ENCODE data around the gene PCSK4. TPM values are rescaled to one million over a fixed set of nuclear protein-coding genes. Genes with fewer than 3 reads are reported as not detected.

PCSK4 gene
- total RNA-seq, 4 donors from 2014 or later: 7.7 to 14.6 (median 12.1) TPM

DNA sequence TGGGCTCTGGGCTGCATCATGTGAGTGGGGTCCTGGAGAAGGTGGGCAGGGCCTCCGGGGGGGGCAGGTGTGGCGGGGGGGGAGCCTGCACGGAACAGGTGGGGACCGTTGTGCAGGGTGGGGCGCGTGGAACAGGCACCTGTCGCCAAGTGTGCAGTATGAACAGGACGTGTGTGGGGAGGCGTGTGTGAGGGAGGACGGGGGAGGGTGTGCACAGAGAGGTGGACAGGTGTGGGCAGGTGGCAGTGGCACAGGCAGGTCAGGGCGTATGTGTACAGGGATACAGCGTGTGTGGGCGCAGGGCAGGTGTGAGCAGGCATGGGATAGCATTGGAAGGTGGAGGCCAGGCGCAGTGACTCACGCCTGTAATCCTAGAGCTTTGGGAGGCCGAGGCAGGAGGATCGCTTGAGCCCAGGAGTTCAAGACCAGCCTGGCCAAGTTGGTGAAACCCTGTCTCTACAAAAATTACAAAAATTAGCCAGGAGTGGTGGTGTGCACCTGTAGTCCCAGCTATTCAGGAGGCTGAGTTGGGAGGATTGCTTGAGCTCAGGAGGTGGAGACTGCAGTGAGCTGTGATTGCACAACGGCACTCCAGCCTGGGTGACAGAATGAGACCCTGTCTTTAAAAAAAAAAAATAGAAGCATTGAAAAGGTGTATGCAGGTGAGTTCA is 37.0 kb upstream of the PCSK4 start:
- H3K27ac ChIP-seq: no peak overlapping the region
- no peak overlapping the region for H3K4me3 ChIP-seq
- H3K36me3 ChIP-seq: no peaks in the 10 kb centered on the region
- TF ChIP-seq POLR2A (IDR thresholded peaks at IDR 0.05): no peak
- TF ChIP-seq, protein P1, sequence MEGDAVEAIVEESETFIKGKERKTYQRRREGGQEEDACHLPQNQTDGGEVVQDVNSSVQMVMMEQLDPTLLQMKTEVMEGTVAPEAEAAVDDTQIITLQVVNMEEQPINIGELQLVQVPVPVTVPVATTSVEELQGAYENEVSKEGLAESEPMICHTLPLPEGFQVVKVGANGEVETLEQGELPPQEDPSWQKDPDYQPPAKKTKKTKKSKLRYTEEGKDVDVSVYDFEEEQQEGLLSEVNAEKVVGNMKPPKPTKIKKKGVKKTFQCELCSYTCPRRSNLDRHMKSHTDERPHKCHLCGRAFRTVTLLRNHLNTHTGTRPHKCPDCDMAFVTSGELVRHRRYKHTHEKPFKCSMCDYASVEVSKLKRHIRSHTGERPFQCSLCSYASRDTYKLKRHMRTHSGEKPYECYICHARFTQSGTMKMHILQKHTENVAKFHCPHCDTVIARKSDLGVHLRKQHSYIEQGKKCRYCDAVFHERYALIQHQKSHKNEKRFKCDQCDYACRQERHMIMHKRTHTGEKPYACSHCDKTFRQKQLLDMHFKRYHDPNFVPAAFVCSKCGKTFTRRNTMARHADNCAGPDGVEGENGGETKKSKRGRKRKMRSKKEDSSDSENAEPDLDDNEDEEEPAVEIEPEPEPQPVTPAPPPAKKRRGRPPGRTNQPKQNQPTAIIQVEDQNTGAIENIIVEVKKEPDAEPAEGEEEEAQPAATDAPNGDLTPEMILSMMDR (IDR thresholded peaks at IDR 0.05): no peak
- peaks cover 0 to 7% (median 3%) of the 10 kb centered on the region in 4 donors for H3K4me1 ChIP-seq
- no peak for DNase-seq
- no peaks in the 10 kb centered on the region for H3K9me3 ChIP-seq
- peaks cover 0 to 28% of the 10 kb centered on the region in 2 donors for H3K27me3 ChIP-seq

DNA sequence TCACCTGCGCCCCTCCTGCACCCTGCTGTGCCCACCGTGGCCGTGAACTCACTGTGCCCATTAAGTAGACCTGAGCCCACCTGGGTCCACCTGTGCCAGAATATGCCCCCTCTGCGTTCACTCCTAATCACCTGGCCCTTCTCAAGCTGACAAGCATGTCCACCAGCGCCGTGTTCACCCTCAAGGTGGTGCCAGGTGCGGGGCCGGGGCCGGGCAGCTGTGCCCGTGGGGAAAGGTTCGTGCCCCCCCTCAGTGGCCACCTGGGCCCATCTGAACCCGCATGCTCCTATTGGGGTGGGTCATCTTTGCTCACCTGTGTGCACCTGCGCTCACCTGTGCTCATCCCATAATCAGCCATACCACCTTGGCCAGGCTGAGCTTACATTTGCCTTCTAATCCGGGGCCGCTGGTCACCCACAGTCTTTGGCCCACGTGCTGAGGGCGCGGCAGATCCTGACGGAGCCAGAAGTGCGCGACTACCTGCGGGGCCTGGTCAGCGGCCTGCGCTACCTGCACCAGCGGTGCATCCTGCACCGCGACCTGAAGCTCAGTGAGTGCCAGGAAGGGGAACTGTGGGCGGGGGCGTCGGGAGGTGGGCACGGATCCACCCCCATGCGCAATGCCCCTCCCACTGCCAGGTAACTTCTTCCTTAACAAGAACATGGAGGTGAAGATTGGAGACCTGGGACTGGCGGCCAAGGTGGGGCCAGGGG is 36.1 kb upstream of the PCSK4 start:
- Histone ChIP-seq H3K4me3 (no peak overlapping the region), H3K4me1 (peaks cover 0 to 7% (median 3%) of the 10 kb centered on the region in 4 donors), H3K27ac (no peak overlapping the region), H3K9me3 (no peaks in the 10 kb centered on the region), H3K36me3 (no peaks in the 10 kb centered on the region), H3K27me3 (peaks cover 0 to 28% of the 10 kb centered on the region in 2 donors)
- TF ChIP-seq POLR2A (IDR thresholded peaks at IDR 0.05): no peak
- TF ChIP-seq, protein P1 (IDR thresholded peaks at IDR 0.05): no peak
- DNase-seq: no peak

DNA sequence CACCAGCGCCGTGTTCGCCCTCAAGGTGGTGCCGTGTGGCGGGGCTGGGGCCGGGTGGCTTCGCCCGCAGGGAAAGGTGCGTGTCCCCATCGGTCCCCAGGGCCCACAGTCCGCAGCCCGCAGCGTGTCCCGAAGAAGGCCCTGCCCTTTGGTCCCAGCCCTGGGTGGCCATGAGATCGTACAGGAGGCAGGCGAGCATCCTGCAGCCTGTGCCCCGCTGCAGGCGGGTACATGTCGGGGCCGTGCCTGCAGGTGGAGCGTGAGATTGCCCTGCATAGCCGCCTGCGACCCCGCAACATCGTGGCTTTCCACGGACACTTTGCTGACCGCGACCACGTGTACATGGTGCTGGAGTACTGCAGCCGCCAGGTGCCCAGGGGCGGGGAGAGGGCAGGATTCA is 35.2 kb upstream of the PCSK4 start:
- Histone ChIP-seq H3K9me3 (no peaks in the 10 kb centered on the region), H3K4me3 (no peak overlapping the region), H3K27me3 (peaks cover 0 to 28% of the 10 kb centered on the region in 2 donors), H3K36me3 (no peaks in the 10 kb centered on the region), H3K27ac (no peak overlapping the region), H3K4me1 (peaks cover 0 to 7% (median 3%) of the 10 kb centered on the region in 4 donors)
- TF ChIP-seq, protein P1 (IDR thresholded peaks at IDR 0.05): no peak
- no peak for TF ChIP-seq POLR2A (IDR thresholded peaks at IDR 0.05)
- DNase-seq: no peak

DNA sequence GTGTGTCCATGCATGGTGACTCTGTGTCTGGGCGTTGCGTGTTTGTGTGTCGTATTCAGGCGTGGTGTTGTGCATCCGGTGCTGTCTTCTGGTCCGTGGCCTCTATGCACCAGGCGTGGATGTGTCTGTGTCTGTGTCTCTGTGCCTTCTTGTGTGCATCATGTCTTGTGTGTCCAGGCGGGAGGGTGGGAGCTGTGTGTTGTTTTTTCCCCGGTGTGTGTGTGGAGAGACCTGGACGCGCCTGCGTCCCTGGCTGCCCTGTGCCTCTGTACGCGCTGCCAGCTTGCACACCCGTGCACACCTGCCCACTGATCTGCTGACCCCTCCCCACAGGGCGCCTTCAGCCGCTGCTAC is 34.8 kb upstream of the PCSK4 start:
- Histone ChIP-seq H3K36me3 (no peaks in the 10 kb centered on the region), H3K9me3 (no peaks in the 10 kb centered on the region), H3K27ac (no peak overlapping the region), H3K4me1 (peaks cover 0 to 7% (median 3%) of the 10 kb centered on the region in 4 donors), H3K4me3 (no peak overlapping the region), H3K27me3 (peaks cover 0 to 28% of the 10 kb centered on the region in 2 donors)
- TF ChIP-seq, protein P1 (IDR thresholded peaks at IDR 0.05): no peak
- DNase-seq: no peak

DNA sequence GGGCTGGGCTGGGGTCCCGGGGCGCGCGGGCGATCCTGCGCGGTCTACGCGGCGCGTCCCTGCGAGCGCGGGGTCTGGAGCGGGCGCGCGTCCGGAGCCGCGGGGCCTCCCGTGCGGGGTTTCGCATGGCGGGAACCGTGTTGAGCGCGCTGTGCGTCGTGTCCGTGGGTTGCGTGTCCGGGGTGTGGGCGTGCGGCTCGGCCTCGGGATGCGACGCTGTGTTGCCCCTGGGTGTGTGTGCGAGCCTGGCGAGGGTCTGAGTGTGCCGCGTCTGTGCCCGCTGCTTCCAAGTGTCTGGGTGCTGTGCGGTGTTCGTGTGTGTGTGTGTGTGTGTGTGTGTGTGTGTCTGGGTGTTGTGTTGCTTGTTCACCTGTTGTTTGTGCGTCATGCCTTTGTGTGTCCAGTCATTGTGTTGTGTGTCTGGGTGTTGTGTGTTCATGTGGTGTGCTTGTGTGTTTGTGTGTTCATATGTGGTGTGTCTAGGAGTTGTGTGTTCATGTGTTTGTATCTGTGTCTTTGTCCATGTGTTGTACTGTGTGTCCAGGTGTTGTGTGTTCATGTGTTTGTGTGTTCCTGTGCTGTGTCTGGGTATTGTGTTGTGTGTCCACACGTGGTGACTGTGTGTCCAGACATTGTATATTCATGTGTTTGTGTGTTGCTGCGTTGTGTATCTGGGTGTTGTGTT is 34.3 kb upstream of the PCSK4 start:
- DNase-seq: no peak
- H3K4me3 ChIP-seq: peak overlapping the region in 2 of 4 donors; percentile 26 to 34
- H3K9me3 ChIP-seq: no peaks in the 10 kb centered on the region
- H3K36me3 ChIP-seq: no peaks in the 10 kb centered on the region
- H3K27me3 ChIP-seq: peaks cover 0 to 28% of the 10 kb centered on the region in 2 donors
- peaks cover 0 to 7% (median 3%) of the 10 kb centered on the region in 4 donors for H3K4me1 ChIP-seq
- TF ChIP-seq POLR2A (IDR thresholded peaks at IDR 0.05): no peak
- TF ChIP-seq, protein P1 (IDR thresholded peaks at IDR 0.05): no peak
- no peak overlapping the region for H3K27ac ChIP-seq

Data from Peyer's patch (tissue), 4 donors.